HuH-7.5 (cell line): ENCODE data around the gene SLC25A51.

ENCODE experiments used
- DNase-seq: peaks from one replicate; pipeline ENCODE4 v3.0.0; 2011; ENCODE audit warnings: low spot score

Gene SLC25A51

DNA sequence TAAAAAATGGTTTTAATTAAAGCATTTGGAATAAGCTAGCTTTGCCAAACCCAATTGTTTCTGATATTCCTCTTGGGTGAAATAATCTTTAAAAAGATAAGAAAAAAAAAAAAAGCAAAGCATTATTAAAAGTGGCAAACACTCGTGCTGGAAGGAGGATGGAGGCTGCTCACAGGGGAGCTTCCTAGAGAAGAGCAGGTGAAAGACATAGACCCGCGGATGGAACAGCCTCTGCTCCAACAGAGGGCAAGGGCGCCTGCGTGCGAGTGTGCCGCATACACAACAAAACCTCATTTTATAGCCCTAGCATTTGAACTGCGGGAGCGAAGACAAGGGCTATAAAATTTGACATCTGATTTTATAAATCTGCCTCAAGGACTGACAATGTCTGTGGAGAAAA lies 33.4 kb upstream of the SLC25A51 start:
- no peak for DNase-seq

- DNase-seq = no peak
Measured at GRCh38 chr9:37936965-37937364, 33.0 kb upstream of the SLC25A51 start.

DNA sequence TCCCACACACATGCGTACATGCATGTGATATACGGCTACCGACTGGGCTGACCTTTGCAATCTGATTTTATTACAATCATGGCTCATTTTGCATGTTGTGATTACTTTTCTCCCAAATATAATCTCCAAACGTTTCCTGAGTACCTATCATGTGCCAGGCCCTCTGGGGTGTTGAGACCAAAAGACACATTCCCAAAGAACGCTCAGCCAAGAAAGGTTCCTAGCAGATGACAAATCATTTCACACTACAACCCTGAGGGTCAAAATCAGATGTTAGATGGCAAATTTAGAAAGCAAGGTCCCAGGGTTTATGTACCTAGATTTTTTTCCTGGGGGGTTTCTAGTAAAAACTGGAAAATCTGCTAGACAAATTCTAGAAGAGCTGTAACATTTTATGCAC lies 32.4 kb upstream of the SLC25A51 start:
- DNase-seq = no peak

- no peak for DNase-seq
Measured at GRCh38 chr9:37935096-37935495, 31.2 kb upstream of the SLC25A51 start.

DNA sequence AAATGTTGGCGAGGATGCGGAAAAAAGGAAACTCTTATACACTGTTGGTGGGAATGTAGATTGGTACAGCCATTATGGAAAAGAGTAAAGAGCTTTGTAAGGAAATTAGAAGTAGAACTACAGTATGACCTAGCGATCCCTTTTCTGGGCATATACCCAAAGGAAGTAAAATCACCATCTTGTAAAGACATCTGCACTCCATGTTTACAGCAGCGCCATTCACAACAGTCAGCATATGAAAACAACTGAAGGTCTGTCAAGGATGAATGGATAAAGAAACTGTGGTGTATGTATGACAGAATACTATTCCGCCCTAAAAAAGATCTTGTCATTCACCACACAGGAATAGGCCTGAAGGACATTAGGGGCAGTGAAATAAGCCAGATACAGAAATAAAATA lies 27.7 kb upstream of the SLC25A51 start:
- DNase-seq = no peak

- DNase-seq = no peak
Measured at GRCh38 chr9:37929441-37929895, 25.5 kb upstream of the SLC25A51 start.

DNA sequence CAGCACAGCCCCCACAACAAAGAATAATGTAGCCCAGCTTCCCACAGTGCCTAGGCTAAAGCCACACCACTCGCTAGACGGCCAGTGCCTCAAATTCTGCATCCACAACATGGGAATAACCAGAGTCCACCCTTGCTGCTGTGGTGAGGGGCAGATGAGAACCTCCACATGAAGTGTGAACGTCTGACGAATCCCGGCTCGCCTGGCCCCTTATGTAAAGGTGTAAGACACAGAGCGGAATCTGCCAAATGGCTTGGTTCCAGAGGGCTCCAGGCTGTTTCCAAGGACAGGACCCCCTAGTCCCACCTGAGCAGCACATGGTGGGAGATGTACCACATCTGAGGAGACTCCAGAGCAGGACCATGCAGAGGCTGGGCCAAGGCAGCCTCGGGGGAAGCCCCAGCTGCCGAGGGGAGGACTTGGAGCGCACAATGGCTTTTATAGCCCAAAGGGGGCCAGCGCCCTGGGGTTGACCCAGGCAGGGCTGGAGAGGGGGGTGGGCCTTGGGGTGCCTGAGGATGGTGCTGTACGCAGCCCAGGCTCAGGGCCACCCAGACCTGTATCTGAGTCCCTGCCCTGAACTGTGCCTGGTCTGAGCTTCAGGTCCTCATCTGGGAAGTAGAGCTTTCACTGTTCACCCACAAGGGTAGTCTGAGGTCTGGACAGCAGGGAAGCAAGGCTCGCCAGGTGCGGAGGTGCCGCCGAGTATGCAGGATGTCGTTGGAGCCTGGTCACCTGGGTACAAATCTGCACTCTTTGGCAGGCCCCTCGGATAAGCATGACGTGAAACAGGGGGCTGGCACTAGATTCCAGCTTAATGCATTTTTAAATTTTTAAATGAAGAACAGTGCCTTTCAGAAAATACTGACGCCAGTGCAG lies 24.9 kb upstream of the SLC25A51 start:
- DNase-seq = no peak

DNA sequence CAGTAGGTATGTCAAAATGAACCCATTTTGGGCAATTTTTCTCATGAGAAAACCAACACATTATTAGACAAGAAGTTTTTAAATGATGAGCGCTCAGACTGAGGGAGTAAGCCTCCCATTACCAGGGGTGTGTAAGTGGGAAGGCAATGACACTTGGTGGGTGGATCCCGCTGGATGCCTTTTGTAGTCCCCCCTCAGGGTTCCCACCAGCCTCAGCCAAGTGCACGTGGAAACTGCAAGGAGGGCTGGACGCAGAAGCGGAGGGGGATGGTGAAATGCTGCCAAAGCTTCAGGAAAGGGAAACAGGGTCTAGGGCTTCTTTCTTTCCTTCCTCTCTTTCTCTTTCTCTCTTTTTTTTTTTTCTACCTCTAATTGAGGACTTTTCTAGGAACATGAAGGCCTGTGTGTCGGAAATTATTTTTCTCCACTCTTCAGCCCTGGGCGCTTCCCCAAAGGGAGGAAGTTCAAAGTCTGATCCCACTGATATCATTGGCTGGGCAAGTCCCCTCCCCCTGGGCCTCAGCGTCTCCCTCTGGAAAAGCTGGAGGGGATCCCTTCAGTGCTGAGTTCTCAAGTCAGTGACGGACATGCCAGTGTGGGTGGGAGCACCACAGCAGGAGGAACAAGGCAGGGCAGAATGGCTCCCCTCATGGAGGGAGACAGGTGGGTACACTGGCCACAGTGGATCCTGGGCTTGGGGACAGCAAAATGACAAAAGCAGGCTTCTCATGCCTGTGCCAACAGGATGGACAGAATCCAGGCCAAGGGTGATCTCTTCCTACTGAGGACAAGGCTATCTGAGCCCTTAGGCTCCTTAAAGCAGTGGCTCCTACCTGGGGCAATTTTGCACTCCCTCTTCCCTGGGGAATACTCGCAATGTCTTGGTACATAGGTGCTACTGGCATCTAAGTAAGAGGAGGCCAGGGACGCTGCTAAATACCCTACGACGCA lies 23.9 kb upstream of the SLC25A51 start:
- DNase-seq = no peak

DNA sequence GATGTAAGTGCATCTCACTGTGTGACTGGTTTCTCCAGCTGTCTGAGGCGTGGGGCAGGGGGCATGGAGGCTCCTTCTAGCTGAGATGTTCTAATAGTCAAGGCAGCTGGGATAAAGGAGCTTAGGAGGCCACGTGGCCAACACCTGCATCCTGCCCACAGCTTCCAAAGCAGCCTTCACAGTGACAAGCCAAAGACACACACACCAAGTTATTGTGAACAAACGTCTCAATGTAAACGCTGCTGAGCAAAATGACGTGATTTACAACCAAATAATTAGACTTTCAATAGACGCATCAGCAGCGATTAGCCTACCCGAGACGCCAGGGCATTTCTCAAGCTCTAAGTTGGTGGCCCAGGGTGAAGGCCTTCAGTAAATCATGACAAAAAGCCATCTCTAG lies 23.2 kb upstream of the SLC25A51 start:
- DNase-seq = no peak

DNA sequence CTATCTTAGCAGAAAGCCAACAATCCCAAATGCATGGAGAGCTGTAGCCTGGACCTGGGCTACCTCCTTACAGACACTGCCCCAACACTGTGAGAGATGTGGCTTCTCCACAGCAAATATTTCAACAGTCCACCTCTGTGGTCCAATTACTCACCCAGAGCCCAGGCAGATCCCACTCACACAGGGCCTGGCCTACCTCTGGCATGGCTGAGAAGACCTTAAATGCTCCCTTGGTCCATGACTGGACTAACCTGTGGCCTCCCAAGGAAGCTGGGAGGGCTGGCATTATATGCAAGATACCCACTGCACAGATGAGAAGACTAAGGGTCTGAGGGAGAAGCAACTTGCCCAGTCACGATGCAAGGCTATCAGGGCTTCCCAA lies 22.8 kb upstream of the SLC25A51 start:
- no peak for DNase-seq

- DNase-seq = no peak
Measured at GRCh38 chr9:37925786-37926736, 22.1 kb upstream of the SLC25A51 start.

DNA sequence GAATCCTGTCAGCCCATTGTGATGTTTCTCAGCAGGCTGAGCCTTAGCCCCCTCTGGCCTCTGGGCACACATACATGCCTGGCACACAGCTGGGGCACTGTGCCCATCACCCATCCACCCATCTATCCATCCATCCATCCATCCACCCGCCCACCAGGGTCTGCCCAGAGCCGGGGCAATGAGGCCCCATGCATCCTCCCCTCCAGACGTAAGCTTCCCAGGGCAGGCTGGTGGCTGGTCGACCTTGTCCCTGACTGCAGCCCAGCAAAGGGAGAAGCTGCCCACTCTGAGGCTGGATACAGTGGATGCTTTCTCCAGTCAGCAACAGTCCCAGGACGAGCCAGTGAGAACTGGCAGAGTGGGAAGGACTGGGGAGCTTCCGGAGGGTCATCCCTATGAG lies 21.1 kb upstream of the SLC25A51 start:
- no peak for DNase-seq

DNA sequence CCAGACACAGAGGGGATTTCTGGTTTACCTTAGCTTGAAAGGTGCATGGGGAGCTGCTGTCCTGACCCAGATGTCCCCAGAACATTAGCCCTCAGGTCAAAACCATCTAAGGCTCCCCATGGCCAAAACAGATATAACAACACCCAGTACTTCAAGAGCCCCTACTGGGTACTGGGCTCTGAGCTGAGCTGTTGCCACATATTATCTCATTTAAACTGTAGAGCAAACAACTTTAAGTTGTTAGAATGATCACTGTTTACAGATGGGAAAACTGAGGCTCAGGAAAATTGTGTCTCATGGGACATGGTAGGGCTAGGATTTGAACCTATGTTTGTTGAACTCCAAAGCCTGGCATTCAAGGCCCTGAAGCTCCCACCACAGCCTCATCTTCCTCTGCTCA lies 20.6 kb upstream of the SLC25A51 start:
- no peak for DNase-seq

DNA sequence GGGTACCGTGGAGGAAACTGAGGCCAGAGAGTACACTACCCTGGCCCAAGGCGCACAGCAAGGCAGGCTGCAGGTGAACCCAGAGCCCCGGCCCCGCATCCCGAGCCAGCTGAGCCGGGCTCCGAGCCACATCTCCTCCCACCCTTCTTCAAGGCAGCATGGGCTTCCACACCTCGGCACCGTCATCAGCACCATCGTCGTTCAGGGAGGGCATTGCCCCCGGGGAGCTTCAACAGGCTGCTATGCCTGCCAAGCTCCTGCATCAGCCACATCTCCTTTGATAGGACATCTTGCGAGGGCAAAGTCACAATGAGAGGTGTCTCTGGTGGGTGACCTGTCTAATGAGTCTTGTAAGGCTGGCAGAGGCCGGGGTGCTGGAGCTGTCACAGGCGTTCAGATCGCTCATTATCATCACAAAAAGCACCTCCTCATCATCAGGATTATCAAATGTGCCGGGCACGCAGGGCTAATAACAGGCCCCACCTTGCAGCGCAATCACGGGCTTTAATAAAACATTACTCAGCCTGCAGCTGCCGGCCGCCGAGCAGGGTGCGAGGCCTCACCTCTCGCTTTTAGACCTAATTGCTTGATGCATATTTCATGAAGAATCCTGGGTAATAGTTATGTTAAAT lies 20.0 kb upstream of the SLC25A51 start:
- no peak for DNase-seq

DNA sequence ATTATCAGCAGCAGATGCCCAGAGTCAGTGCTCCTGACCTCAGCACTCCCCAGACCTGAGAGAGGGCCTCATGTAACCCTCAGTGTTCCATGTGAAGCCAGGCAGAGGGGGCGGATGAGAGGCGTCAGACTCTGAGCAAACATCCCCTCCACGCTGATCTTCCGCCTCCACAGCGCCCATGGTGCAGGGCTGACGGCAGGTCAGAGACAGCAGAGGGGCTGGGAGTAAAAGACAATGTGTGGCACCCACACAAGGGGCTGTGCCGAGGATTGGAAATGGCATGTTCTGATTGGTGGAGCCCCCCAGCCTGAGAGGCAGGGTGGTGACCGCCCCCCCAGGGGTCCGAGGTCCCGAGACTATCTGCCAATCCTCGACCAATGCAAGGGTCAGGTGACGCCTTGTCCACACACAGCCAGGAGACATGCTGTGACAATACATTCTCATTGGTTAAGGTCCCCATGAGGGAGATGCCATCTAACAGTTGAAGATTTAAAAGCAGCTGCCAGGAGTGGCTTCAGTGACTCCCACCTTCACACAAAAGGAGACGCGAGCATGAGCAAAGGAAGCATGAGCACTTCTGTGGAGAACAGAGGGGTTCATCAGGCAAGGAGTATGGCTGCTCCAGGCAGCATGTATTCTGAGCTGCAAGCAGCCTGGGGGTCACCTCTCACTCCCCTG lies 19.3 kb upstream of the SLC25A51 start:
- DNase-seq = no peak

DNA sequence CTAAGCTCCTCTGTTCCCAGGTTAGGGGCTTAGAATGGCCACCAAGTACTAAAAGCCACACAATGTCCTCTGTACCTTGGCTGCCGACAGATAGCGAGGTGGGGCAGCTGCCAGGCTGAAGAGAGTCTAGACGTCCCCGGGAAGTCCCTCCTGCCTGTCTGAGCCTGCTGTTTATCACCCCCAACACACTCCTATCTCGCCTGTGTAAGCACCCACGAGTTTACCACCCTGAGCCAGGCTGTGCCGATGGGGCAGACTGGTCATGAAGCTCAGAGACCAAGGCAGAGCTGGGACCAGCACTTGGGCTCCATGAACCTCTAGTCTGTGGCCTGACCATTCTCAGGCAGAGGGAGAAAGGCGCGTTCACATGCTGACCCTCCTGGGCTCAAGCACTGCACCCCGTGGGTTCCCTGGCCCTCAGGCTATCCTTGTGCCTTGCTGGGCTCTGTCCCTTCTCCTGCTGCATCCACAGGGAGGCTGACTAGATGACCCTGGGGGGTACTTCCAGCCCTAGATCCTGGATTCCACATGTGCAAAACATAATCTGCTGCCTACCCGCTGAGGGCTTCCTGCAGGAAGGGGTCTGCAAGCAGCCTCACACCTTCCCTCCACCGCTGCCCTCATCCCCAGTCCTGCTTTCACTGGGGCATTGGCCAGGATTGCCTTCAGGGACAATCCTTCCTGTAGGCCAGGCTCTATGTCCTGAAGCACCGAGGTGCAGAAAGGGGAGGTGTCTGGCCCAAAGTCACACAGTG lies 18.6 kb upstream of the SLC25A51 start:
- DNase-seq = no peak

- DNase-seq = no peak
Measured at GRCh38 chr9:37921546-37922300, 17.8 kb upstream of the SLC25A51 start.

DNA sequence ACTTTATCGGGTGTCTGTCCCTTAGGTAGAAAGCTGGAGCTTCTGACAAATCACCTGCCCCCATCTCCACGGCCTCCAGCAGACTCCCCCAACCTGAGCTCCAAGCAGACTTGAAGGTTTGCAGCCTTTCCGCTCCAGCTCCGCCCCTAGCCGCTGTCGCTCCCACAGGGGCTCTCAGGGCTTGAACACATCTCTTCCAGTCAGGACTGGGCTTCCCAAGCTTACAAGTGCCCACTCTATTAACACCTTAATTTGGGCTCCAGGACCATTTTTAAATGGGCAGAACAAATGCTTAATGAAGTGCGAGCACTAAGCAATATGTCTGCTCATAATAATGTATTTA lies 17.2 kb upstream of the SLC25A51 start:
- DNase-seq = no peak

DNA sequence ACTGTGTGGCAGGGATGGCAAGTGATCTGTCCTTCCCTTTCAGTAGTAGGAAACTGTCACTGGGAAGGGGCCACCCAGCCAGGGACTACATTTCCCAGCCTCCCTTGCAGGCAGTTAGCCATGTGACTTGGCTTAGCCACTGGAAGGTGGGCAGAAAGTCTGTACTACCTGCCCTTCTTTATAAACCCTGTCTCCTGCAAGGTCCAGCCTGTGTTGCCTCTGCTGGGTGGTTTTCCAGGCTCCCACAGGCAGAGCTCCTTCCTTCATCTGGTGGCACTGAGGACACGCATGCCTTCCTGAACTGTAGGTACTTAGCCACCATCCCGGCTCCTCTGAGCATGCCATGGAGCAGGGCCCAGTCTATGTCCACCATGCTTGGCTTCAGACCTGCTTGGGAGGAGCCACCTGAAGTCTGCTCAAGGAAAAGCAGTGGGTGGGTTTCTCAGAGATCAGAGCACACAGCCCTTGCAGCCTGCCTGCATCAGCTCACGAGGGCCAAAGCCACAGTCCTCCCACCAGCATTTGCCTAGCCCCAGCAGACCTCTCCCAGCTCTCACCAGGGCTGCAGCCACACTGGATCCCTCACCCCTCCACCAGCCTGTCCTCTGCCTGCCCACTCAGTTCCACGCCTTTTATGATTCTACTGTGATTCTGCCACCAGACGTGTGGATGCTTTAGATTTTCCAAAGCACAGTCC lies 16.7 kb upstream of the SLC25A51 start:
- no peak for DNase-seq
